Smooth muscle cell (in vitro differentiated cells): ENCODE results near the gene MACO1. TPM values are rescaled to one million over a fixed set of nuclear protein-coding genes. Genes with fewer than 3 reads are reported as not detected.

Experiments used
- DNase-seq: peaks from one replicate; lab custom pipeline; 2025; ENCODE audit not compliant: unreplicated experiment; lab: John Stamatoyannopoulos, UW
- H2AFZ ChIP-seq: fragments of 200-600 bp; sonication (generic); 2 replicates; pipeline ENCODE4 v1.6.0; 2016; ENCODE audit warnings: antibody characterized with exemption, low read depth, mild to moderate bottlenecking
- H3F3A ChIP-seq: fragments of 200-600 bp; sonication (generic); 2 replicates; pipeline ENCODE4 v1.6.0; 2017; ENCODE audit warnings: antibody characterized with exemption, low read depth
- H3K27ac ChIP-seq: fragments of 200-600 bp; sonication (generic); 2 replicates; pipeline ENCODE4 v1.5.1; 2016; ENCODE audit warnings: low read depth, mild to moderate bottlenecking
- H3K27me3 ChIP-seq: fragments of 200-600 bp; sonication (generic); 2 replicates; pipeline ENCODE4 v1.6.1; 2016; ENCODE audit warnings: low read depth, mild to moderate bottlenecking
- H3K36me3 ChIP-seq: fragments of 200-600 bp; sonication (generic); 2 replicates; pipeline ENCODE4 v1.5.1; 2016; ENCODE audit warnings: low read depth
- H3K4me1 ChIP-seq: fragments of 200-600 bp; sonication (generic); 2 replicates; pipeline ENCODE4 v1.5.1; 2016; ENCODE audit warnings: low read depth
- H3K4me2 ChIP-seq: fragments of 200-600 bp; sonication (generic); 2 replicates; pipeline ENCODE4 v1.6.0; 2016; ENCODE audit warnings: mild to moderate bottlenecking
- H3K4me3 ChIP-seq: fragments of 200-600 bp; sonication (generic); 2 replicates; pipeline ENCODE4 v1.5.1; 2016; ENCODE audit warnings: mild to moderate bottlenecking
- H3K79me2 ChIP-seq: fragments of 200-600 bp; sonication (generic); 2 replicates; pipeline ENCODE4 v1.6.0; 2016; ENCODE audit warnings: low read depth, mild to moderate bottlenecking
- H3K9ac ChIP-seq: fragments of 200-600 bp; sonication (generic); 2 replicates; pipeline ENCODE4 v1.6.0; 2016; ENCODE audit warnings: low read depth
- H3K9me3 ChIP-seq: fragments of 200-600 bp; sonication (generic); replicated peaks from 2 replicates; pipeline ENCODE4 v1.5.1; 2016; ENCODE audit warnings: low read depth
- H4K20me1 ChIP-seq: fragments of 200-600 bp; sonication (generic); 2 replicates; pipeline ENCODE4 v1.6.0; 2016; ENCODE audit warnings: low read depth
- CTCF ChIP-seq: fragments of 200-600 bp; sonication (generic); IDR thresholded peaks from 2 replicates; pipeline ENCODE4 v1.5.1; 2017; ENCODE audit warnings: borderline replicate concordance, mild to moderate bottlenecking, antibody characterized with exemption; ENCODE audit not compliant: insufficient read depth, poor library complexity, severe bottlenecking
- WGBS: methylation state at CpG from one replicate; pipeline ENCODE4 v1.1.7; 2016; ENCODE audit warnings: low lambda C conversion rate; 5-methylcytosine and 5-hydroxymethylcytosine counted together
- polyA plus RNA-seq: library from polyadenylated mRNA; unstranded; fragments of >200 nt; fragmentation: Nextera tagmentation; extraction: Ambion mirVana; gene quantifications from 2 replicates; pipeline ENCODE4 v1.2.1, GENCODE V29; 2016
- total RNA-seq: library from RNA; depleted of rRNA; stranded (reverse); fragments of >200 nt; gene quantifications from 2 replicates; pipeline ENCODE4 v1.2.3, GENCODE V29; 2014

The MACO1 gene
- total and polyA plus RNA-seq, 2 experiments from 2014 or later, result 19.8 to 29.8 TPM

GRCh38 chr1:25484533-25484932 is 53.8 kb downstream of the MACO1 start:
- Histone ChIP-seq H3K4me2 (no peak overlapping the region), H3K36me3 (no peaks in the 10 kb centered on the region), H2AFZ (no peak overlapping the region), H4K20me1 (peaks cover 58% of the 10 kb centered on the region), H3K79me2 (peaks cover 14% of the 10 kb centered on the region), H3K9me3 (no peaks in the 10 kb centered on the region), H3K4me3 (no peak overlapping the region), H3K27me3 (no peaks in the 10 kb centered on the region), H3F3A (peaks cover 4% of the 10 kb centered on the region), H3K4me1 (no peaks in the 10 kb centered on the region), H3K27ac (no peak overlapping the region), H3K9ac (no peak overlapping the region)
- no peak for DNase-seq
- WGBS, result 95% methylated on average over 1 of the region's 1 CpG
- no peak for TF ChIP-seq CTCF

GRCh38 chr1:25485536-25486411 is 55.1 kb downstream of the MACO1 start:
- peaks cover 4% of the 10 kb centered on the region for H3F3A ChIP-seq
- 83% methylated on average over 6 of the region's 6 CpGs for WGBS
- no peak for DNase-seq

GRCh38 chr1:25486602-25487001 is 55.9 kb downstream of the MACO1 start:
- no peak for DNase-seq
- no peak overlapping the region for H2AFZ ChIP-seq
- H3K36me3 ChIP-seq, result no peaks in the 10 kb centered on the region
- WGBS, result 83% methylated on average over 1 of the region's 1 CpG
- no peak overlapping the region for H3K27ac ChIP-seq
- no peaks in the 10 kb centered on the region for H3K9me3 ChIP-seq
- H3K27me3 ChIP-seq, result no peaks in the 10 kb centered on the region
- peak; percentile 20 for TF ChIP-seq CTCF
- H3K9ac ChIP-seq, result no peak overlapping the region
- peaks cover 4% of the 10 kb centered on the region for H3F3A ChIP-seq
- H4K20me1 ChIP-seq, result peaks cover 40% of the 10 kb centered on the region
- H3K4me1 ChIP-seq, result no peaks in the 10 kb centered on the region
- no peak overlapping the region for H3K4me3 ChIP-seq
- H3K79me2 ChIP-seq, result no peaks in the 10 kb centered on the region
- H3K4me2 ChIP-seq, result no peak overlapping the region

More at GRCh38 chr1:25485536-25486411, 55.1 kb downstream of the MACO1 start:
- H3K36me3 ChIP-seq, result no peaks in the 10 kb centered on the region
- no peak for TF ChIP-seq CTCF
- H2AFZ ChIP-seq, result no peak overlapping the region
- H3K4me1 ChIP-seq, result no peaks in the 10 kb centered on the region
- no peak overlapping the region for H3K4me3 ChIP-seq
- no peak overlapping the region for H3K27ac ChIP-seq
- H3K9ac ChIP-seq, result no peak overlapping the region
- H3K4me2 ChIP-seq, result no peak overlapping the region
- peaks cover 47% of the 10 kb centered on the region for H4K20me1 ChIP-seq
- H3K79me2 ChIP-seq, result peaks cover 4% of the 10 kb centered on the region
- H3K9me3 ChIP-seq, result no peaks in the 10 kb centered on the region
- H3K27me3 ChIP-seq, result no peaks in the 10 kb centered on the region
